ENCODE results near the gene MYL6.
A peak's percentile ranks its signal among the peaks of the same experiment; 100 is the strongest.
"Not testable (repeated sequence)": the region's sequence is repeated elsewhere in the genome, so short reads cannot be mapped to it uniquely, and the experiment has no call there.

Gene MYL6

DNA sequence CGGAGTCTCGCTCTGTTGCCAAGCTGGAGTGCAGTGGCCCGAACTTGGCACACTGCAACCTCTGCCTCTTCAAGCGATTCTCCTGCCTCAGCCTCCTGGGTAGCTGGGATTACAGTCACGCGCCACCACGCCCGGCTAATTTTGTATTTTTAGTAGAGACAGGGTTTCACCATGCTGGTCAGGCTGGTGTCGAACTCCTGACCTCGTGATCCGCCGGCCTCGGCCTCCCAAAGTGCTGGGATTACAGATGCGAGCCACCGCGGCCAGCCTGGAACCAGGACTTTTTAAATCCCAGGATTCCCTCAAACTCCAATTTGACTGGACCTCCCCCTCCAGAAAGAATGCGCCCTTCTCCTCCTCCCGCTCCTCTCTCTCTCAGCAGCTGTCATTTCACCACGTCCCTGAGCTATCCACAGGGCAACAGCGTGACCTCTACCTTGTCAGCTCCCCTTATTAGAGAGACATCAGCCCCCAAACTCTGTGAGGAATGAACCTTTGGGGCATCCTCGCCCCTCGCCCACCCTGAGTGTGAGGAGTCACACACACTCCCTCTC is 28.1 kb upstream of the MYL6 start:
- no peak for DNase-seq

DNA sequence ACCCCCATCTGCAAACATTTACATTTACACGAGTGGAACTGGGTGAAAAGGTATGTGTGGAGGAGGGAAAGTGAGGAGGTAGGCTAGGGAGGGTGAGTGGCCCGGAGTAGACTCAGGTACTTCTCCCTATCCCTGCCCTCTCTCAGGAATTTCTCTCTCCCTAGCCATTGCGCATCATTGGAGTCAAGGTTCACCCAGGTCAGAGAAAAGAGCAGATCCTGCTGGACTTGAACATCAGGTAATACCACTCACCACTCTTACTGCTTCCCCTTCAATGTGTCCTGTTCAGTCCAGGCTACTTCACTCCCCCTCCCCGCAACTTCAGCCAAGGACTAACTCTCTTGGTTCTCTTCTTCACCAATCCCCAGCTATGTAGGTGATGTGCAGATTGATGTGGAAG is 27.3 kb upstream of the MYL6 start:
- no peak for DNase-seq

DNA sequence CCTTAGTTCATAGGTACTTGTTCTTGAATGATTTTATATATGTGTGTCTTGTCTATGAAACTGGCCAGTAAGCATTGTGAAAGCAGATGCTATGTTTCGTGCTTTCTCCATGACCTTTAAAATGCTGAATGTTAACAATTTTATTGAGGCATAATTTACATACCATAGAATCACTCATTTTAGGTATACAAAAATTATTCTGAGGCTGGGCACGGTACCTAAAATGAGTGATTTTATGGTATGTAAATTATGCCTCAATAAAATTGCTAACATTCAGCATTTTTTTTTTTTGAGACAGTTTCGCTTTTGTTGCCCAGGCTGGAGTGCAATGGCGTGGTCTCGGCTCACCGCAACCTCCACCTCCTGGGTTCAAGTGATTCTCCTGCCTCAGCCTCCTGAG is 23.3 kb upstream of the MYL6 start:
- DNase-seq: no peak

DNA sequence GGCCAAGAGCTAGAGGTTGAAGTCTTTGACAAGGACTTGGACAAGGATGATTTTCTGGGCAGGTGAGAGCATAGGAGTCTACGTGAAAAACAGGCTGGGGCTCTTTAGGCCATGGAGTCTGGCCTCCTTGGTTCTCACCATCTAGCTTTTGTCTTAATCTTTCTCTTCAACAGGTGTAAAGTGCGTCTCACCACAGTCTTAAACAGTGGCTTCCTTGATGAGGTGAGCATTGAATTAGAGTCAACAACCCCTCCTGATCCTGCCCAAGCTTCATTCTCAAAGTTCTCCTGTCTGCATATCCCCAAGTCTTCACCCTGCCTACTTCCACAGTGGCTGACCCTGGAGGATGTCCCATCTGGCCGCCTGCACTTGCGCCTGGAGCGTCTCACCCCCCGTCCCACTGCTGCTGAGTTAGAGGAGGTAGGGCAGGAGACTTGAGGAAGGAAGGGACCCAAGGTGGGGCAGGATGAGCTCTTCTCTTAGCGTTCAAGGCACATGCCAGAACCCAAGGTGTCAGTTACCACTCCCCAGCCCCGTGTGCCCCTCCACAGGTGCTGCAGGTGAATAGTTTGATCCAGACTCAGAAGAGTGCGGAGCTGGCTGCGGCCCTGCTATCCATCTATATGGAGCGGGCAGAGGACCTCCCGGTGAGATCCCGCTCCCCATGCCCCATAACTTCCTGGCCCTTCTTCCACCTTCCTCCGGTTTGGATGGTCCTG is 20.1 kb upstream of the MYL6 start:
- no peak for DNase-seq

DNA sequence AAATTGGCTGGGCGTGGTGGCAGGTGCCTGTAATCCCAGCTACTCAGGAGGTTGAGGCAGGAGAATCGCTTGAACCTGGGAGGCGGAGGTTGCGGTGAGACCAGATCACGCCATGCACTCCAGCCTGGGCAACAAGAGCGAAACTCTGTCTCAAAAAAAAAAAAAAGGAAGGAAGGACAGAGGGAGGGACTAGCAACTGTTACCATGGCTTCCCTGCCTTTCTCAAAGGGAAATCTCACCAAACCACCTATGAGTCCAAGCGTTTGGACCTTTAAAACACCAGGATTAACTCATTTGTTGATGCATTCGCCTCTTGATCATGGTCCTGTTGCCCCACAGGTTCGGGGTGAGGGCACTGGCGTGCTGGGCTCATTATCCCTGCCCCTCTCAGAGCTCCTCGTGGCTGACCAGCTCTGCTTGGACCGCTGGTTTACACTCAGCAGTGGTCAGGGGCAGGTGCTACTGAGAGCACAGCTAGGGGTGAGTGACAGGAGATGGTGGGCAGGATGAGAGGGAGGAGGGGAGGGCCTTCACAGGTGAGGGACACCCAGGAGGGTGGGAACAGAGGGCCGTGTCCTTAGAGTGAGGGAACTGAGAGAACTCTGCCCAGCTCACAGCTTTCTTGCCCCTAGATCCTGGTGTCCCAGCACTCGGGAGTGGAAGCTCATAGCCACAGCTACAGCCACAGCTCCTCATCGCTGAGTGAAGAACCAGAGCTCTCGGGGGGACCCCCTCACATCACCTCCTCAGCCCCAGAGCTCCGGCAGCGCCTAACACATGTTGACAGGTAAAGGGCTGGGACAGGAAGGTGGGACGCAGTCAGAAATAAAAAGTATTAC is 16.0 kb upstream of the MYL6 start:
- DNase-seq: no peak

DNA sequence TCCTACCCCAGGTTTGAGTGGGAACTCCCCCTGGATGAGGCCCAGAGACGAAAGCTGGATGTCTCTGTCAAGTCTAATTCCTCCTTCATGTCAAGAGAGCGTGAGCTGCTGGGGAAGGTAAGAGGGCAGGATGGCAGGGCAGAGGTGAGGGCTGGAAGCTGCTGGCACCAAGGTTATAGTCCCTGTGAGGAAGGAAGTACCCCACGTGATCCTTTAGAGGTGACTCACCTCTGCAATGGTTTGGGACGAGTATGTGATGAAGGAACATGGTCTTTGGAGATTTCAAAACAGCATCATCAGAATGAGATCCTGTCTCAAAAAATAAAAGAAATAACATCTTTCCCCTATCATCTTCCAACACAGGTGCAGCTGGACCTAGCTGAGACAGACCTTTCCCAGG is 14.9 kb upstream of the MYL6 start:
- DNase-seq: no peak

DNA sequence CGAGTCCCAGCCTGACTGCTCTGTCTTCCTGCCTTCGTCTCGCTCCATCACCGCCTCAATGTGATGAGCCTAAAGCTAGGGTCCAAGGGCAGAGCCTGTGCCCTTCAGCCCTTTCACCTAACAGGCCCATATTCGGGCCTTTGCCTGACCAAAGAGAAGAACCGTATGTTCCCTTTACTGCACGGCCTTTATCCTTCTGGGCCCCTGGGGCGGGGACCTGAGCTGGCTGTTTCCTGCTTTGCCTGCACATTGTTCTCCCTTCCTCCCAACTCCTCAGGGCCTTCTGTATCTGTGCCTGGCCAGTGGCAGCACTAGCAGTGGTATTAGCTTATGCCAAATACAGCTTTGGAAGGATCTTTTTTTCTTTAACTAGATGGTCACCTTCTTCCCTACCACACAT is 14.3 kb upstream of the MYL6 start:
- DNase-seq: no peak

DNA sequence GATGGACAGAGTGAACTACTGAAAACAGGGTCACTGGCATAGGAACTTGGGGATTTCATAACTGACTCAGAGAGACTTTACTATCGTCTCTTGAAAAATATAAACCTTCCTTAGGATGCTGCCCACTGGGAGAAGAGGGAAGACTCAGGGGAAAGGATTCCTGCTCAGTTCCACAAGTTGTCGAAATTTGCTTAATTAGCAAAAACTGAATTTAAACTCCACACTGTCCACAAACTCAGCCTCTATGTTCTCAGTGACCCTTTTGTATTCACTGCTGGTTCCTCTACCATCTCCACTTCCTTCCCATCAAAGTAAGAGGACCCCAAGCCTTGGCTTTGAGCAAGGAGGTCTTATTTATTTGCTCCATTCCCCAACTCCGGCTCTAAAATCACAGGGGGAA is 12.9 kb upstream of the MYL6 start:
- no peak for DNase-seq

DNA sequence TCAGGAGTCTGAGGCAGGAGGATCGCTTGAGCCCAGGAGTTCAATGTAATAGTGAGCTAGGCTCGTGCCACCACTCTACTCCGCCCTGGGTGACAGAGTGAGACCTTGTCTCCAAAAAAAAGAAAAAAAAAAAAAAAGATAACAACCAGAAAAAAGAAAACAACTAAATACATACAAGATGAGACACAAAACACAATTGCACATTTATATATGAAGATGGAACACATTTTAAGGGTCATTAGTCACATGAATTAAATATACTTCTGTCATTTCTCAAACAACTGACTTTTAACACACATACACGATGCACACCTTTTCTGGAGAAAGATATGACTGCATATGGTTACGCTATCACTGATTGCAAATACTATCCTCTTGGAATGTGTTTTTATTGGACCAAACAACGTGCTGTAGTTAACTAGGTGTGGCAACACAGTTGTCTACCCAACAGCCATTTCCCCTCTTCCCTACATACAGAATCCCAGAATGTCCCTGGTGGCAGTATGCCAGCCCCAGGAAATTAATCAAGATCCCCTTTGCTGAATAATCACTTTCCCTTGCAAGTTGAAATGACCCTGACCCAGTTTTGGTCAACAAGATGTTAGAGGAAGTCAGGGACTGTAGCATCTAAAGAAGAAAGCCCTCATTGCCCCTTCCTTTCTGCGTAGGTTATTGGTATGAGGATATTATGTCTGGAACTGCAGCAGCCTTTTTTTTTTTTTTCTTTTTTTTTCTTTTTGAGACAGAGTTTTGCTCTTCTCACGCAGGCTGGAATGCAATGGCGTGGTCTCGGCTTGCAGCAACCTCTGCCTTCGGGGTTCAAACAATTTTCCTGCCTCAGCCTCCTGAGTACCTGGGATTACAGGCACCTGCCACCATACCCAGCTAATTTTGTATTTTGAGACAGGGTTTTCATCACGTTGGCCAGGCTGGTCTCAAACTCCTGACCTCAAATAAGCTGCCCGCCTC is 11.4 kb upstream of the MYL6 start:
- DNase-seq: no peak

DNA sequence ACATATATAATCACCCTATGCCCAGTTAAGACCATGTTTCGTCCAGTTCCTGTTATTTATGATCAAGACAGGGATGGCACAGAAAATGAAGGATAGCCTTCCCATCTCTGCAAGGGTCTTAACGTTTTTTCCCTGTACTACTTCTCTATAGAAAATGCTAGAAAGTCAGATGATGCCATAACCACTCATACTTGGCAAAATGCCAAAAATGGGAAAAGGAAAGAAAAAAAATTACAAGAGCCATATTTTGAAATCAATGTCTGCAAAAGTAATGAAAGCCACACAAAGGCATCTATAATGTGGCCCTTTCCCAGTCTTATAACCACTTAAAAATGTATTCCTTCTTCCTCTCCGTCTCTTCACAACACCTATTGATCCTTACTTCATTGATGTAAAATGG is 7.6 kb upstream of the MYL6 start:
- DNase-seq: no peak

DNA sequence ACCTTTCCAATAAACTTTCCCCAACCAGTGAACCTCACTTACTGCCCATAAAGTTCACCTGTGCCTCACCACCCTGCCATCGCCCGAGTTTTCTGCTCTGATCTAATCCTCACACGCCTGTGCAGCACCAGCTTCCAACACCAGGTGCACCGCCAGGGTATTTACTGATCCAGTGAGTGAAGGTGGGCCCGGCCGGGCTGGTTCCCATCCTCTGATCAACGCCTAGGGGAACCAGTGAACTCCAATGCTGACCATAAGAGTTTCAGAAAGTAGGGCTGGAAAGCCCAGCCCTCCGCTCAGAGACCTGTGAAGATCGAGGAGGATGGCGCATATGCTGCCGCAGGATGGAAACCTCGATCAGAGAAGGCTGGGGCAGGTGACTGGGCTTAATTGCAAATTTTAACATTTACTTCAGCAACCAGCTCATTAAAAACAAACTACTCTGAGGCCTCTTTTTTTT is 6.5 kb upstream of the MYL6 start:
- DNase-seq: peak; percentile 52

DNA sequence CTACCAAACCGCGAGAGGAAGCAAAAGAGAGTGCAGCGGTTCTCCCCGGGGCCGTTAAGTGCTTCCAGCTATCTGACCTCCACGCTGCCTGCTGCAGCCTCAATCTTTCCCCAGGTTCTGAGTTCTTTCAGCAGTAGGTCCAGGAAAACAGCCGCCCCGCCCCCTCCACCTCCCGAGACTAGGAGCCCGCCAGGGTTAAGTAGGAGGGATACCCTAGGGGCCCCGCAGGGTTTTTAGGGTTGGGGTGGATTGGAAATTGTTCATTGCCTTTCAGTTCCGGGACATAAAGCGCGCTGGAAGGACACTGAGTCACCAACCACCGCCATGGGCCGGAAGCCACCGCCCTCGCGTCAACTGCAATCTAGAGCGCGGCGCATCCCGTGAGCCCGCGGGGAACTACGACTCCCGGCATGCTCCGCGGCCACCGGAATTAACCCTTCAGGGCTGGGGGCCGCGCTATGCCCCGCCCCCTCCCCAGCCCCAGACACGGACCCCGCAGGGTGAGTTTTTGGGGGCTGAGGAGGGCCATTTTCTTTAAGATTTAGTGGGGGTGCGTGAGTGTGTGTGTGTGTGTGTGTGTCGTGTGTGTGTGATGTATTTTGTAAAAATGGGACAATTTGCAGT is 5.9 kb upstream of the MYL6 start, which contains the start of gene MYL6B:
MYL6B (plus strand) TSS at position 456 of the 624 bp plus-strand sequence. CDS start 1,332 bp downstream, outside the sequence.
- DNase-seq: peak; percentile 87

DNA sequence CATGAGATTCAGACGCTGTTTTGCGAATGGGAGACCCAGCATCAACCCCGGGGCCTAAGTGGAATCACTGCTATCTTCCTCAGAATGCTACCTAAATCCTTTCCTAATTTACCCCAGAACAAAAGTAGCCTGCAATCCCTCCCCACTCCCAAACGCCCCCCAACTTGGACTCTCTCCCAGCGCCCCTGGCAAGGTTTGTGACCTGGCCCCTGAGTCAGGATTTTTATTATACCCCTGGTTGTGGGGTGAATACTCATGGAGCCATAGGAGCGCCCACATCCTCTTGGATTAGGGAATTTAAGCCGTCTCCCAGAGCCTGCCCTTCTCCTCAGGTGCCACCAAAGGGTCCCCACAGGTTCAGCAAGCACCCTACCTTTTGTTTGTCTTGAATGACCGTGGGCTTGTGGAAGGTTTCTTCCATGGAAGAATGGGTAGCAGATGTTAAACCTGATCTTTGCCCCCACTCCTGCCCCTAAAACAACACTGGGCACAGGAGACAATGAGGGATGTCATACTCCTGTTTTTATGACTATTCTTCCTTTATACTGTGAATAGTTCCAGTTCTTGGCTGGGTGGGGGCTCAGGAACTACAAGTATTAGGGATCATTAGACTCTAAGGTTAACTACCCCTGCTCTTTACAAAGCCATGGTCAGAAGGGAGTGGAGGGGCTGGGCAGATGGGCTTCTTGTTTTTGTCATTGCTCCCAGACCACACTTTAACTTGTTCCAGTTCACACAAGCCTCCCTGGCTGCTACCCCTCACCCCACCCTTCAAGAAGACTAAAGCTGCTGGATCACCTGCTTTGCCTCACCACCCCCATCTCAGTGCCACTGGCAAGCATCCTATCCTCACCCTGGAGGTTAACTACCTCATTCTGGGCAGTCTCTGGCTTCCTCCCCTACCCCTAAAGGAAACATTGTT is 5.1 kb upstream of the MYL6 start:
- DNase-seq: no peak

DNA sequence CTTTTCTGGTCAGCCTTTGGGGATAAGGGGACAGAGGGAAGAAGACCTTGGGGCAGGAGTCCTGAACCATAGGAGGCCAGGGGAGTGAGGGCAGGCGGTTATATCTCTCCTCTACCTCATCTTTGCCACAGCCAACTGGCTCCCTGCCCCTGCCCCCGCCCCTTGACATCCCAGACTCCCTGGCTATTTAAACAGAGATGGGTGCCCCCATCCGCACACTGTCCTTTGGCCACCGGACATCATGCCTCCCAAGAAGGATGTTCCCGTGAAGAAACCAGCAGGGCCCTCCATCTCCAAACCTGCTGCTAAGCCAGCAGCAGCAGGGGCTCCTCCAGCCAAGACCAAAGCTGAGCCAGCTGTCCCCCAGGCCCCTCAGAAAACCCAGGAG is 4.5 kb upstream of the MYL6 start:
- DNase-seq: no peak

DNA sequence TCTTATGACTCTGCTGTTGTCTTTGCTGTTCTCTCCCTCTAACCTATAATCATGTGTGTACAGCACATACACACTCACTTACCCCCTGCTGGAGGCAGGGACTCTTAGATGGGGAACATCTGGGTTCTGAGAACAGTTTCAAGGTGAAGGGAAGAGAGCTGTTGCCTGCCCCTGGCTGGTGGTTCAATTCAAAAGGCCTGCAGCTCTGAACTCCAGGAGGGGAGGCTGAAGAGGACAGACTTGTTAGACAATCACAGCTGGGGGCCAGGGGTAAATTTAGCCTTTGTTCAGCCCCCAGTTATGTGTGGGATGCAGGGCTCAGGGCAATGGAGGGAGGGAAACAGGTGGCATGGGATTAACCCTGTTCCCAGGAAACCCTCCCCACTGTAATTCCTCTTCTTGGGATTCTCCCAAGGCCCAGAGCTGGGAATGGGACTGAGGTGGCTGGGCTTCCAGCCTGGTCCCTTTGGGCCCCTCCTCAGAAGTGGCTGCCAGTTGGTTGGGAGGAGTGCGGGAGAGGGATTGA is 3.9 kb upstream of the MYL6 start:
- no peak for DNase-seq

DNA sequence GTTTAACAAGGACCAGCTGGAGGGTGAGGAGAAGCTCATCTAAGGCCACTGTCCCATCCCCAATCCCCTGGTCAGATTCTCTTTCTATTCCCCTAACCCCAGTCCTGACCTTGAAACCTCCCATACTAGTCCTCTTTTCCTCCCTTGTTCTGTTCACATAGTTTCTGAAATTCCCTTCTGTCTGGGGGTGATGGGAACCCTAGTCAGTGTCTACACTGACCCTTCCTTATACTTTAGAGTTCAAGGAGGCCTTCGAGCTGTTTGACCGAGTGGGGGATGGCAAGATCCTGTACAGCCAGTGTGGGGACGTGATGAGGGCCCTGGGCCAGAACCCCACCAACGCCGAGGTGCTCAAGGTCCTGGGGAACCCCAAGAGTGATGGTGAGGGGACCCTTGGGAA is 3.3 kb upstream of the MYL6 start:
- no peak for DNase-seq

DNA sequence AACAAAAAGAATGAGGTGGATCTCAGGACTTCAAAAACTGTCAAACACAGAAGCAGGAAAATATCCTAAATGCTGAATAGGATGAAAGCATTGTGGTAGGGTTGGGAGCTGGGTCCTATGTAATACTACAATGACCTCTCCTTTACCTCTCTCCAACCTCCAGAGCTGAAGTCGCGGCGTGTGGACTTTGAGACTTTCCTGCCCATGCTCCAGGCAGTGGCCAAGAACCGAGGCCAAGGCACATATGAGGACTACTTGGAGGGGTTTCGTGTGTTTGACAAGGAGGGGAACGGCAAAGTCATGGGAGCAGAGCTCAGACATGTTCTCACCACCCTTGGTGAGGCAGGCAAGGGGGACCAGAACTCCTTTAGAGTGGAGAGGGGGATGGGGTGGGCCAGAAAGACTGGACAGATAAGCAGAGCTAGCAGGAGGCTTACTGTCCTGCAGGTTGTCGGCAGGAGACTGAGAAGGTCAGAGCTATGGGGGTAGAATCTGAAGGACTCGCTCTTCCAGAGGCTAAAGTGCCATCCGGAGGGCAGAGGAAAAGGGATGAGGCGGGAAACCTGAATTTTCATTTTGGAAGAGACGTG is 2.8 kb upstream of the MYL6 start:
- no peak for DNase-seq

DNA sequence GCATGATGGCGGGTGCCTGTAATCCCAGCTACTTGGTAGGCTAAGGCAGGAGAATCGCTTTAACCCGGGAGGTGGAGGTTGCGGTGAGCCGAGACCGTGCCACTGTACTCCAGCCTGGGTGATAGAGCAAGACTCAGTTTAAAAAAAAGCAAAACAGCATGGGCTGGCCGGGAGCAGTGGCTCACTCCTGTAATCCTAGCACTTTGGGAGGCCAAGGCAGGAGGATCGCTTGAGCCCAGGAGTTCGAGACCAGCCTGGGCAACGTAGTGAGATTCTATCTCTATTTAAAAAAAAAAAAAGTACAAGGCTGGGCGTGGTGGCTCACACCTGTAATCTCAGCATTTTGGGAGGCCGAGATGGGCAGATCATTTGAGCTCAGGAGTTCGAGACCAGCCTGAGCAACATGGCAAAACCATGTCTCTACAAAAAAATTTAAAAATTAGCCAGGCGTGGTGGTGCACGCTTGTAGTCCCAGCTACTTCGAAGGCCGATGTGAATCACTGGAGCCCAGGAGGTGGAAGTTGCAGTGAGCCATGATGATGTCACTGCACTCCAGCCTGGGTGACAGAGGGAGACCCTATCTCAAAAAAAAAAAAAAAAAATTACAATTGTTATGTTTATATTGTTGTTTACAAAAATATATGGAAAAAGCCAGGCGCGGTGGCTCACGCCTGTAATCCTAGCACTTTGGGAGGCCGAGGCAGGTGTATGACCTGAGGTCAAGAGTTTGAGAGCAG is 1.5 kb upstream of the MYL6 start:
- not testable (repeated sequence) for DNase-seq

DNA sequence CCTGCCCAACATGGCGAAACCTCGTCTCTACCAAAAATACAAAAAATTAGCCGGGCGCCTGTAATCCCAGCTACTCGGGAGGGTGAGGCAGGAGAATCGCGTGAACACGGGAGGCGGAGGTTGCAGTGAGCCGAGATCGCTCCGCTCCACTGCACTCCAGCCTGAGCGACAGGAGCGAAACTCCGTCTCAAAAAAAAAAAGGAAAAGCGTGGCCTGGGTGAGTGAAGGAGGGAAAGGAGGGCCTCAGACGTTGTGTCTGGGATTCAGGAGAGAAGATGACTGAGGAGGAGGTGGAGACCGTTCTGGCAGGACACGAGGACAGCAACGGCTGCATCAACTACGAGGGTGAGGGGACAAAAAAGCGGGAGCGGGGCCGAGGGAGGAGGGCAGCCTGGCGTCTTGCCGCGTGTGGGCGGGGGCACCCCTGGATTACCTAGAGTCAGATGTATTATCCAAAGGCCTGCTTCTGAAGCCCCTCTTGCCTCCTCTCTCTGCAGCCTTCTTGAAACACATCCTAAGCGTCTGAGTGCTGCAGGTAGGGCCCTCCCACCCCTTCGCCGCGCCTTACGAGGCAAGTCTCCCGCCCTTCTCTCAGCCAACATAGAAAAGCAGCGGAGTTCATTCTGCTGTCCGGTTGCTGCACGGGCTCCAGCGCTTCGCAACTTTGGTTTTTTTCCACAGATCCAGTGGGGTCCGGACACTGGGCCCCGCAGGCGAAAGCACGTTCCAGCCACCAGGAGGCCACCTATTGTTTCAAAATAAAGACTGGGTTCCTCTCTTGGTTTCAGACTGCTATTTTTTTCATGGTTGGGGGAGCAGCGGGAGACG is 744 bp upstream of the MYL6 start:
- DNase-seq: peak; percentile 80
